ENCODE measurements around the gene SLC35D1.

- TF ChIP-seq CTCF (IDR thresholded peaks at IDR 0.05) (no peak), POLR2A (IDR thresholded peaks at IDR 0.05) (no peak)
These were observed 4.8 kb upstream of the SLC35D1 start for GRCh38 chr1:67058761-67059160.

Measured in Peyer's patch (tissue), 4 donors.